GM23338 (cell line): ENCODE data around the gene CD2BP2. TPM values are rescaled to one million over a fixed set of nuclear protein-coding genes. Genes with fewer than 3 reads are reported as not detected.

ENCODE experiments used
- ATAC-seq: fragments of 200-7000 bp; cut with Tn5 transposase; 3 replicates; pipeline ENCODE4 v1.9.1; 2020
- DNase-seq: peaks from one replicate; pipeline ENCODE4 v3.0.0-alpha.2; 2015; ENCODE audit warnings: low spot score
- H2AFZ ChIP-seq: fragments of 200-600 bp; sonication (generic); 2 replicates; pipeline ENCODE4 v1.8.0; 2016; ENCODE audit warnings: antibody characterized with exemption, mild to moderate bottlenecking, moderate library complexity
- H3F3A ChIP-seq: fragments of 200-600 bp; sonication (generic); replicated peaks from 2 replicates; pipeline ENCODE4 v1.8.0; 2017; ENCODE audit warnings: antibody characterized with exemption, mixed run types, low read depth
- H3K27ac ChIP-seq: fragments of 200-600 bp; sonication (generic); 2 replicates; pipeline ENCODE4 v1.6.1; 2016; ENCODE audit warnings: low read depth
- H3K27me3 ChIP-seq: fragments of 200-600 bp; sonication (generic); 2 replicates; pipeline ENCODE4 v1.8.0; 2016; ENCODE audit warnings: mild to moderate bottlenecking, mixed run types, moderate library complexity; ENCODE audit not compliant: insufficient read depth
- H3K36me3 ChIP-seq: fragments of 200-600 bp; sonication (generic); 2 replicates; pipeline ENCODE4 v1.8.0; 2016; ENCODE audit warnings: mild to moderate bottlenecking; ENCODE audit not compliant: insufficient read depth
- H3K4me1 ChIP-seq: fragments of 200-600 bp; sonication (generic); 2 replicates; pipeline ENCODE4 v1.8.0; 2016; ENCODE audit warnings: mild to moderate bottlenecking, moderate library complexity; ENCODE audit not compliant: insufficient read depth
- H3K4me2 ChIP-seq: fragments of 200-600 bp; sonication (generic); 2 replicates; pipeline ENCODE4 v1.7.1; 2017; ENCODE audit warnings: mixed run types
- H3K4me3 ChIP-seq: fragments of 200-600 bp; sonication (generic); 2 replicates; pipeline ENCODE4 v1.6.1; 2016; ENCODE audit warnings: mixed run types
- H3K79me2 ChIP-seq: fragments of 200-600 bp; sonication (generic); replicated peaks from 2 replicates; pipeline ENCODE4 v1.8.0; 2017; ENCODE audit warnings: mild to moderate bottlenecking; ENCODE audit not compliant: insufficient read depth
- H3K9me2 ChIP-seq: fragments of 200-600 bp; sonication (generic); 2 replicates; pipeline ENCODE4 v1.8.0; 2017; ENCODE audit not compliant: insufficient read depth
- H4K20me1 ChIP-seq: fragments of 200-600 bp; sonication (generic); replicated peaks from 2 replicates; pipeline ENCODE4 v1.8.0; 2017; ENCODE audit warnings: mild to moderate bottlenecking; ENCODE audit not compliant: insufficient read depth
- H3K27ac Mint-ChIP-seq: 2 replicates; pipeline ENCODE4 v1.8.0; 2020; ENCODE audit warnings: inconsistent platforms, mild to moderate bottlenecking, moderate library complexity, mixed read lengths
- H3K27me3 Mint-ChIP-seq: 3 replicates; pipeline ENCODE4 v1.8.0; 2022; ENCODE audit warnings: low read depth, mild to moderate bottlenecking, moderate library complexity, mixed read lengths, inconsistent platforms; ENCODE audit not compliant: insufficient read depth, poor library complexity
- H3K36me3 Mint-ChIP-seq: 3 replicates; pipeline ENCODE4 v1.8.0; 2021; ENCODE audit warnings: low read depth, mild to moderate bottlenecking, inconsistent platforms, moderate library complexity, mixed read lengths
- H3K4me1 Mint-ChIP-seq: 3 replicates; pipeline ENCODE4 v1.8.0; 2020; ENCODE audit warnings: mild to moderate bottlenecking, inconsistent platforms, mixed read lengths
- H3K4me3 Mint-ChIP-seq: 3 replicates; pipeline ENCODE4 v1.8.0; 2021; ENCODE audit warnings: moderate library complexity, mild to moderate bottlenecking, inconsistent platforms, mixed read lengths
- H3K9me3 Mint-ChIP-seq: 3 replicates; pipeline ENCODE4 v1.8.0; 2020; ENCODE audit warnings: moderate library complexity, mild to moderate bottlenecking, inconsistent platforms, mixed read lengths
- CREB1 ChIP-seq: fragments of 250-450 bp; sonication (Bioruptor Pico); IDR thresholded peaks from 2 replicates; pipeline ENCODE4 v1.5.0; 2020; ENCODE audit warnings: low read depth, mild to moderate bottlenecking, moderate library complexity
- ETS1 ChIP-seq: IDR thresholded peaks from 2 replicates; pipeline ENCODE4 v1.6.1; 2016; ENCODE audit warnings: antibody characterized with exemption
- EZH2 ChIP-seq: fragments of 200-600 bp; sonication (generic); IDR thresholded peaks from one replicate; pipeline ENCODE4 v1.8.0; 2017; ENCODE audit warnings: antibody characterized with exemption, mild to moderate bottlenecking, low read depth; ENCODE audit not compliant: unreplicated experiment
- EZH2phosphoT487 ChIP-seq: fragments of 200-600 bp; sonication (generic); IDR thresholded peaks from one replicate; pipeline ENCODE4 v1.8.1; 2018; ENCODE audit warnings: antibody characterized with exemption; ENCODE audit not compliant: unreplicated experiment
- JUNB ChIP-seq: IDR thresholded peaks from one replicate; pipeline ENCODE4 v1.6.1; 2016; ENCODE audit warnings: antibody characterized with exemption; ENCODE audit not compliant: unreplicated experiment
- NANOG ChIP-seq: IDR thresholded peaks from 2 replicates; pipeline ENCODE4 v1.6.1; 2016; ENCODE audit warnings: antibody characterized with exemption, borderline replicate concordance
- POLR2AphosphoS5 ChIP-seq: IDR thresholded peaks from 2 replicates; pipeline ENCODE4 v1.6.1; 2016; ENCODE audit warnings: antibody characterized with exemption, low read depth
- REST ChIP-seq: IDR thresholded peaks from one replicate; pipeline ENCODE4 v1.6.1; 2018; ENCODE audit warnings: antibody characterized with exemption; ENCODE audit not compliant: unreplicated experiment
- STAT1 ChIP-seq: IDR thresholded peaks from one replicate; pipeline ENCODE4 v1.6.1; 2016; ENCODE audit warnings: antibody characterized with exemption; ENCODE audit not compliant: unreplicated experiment
- ZNF114 ChIP-seq: fragments of 250-450 bp; sonication (Bioruptor Pico); IDR thresholded peaks from 2 replicates; pipeline ENCODE4 v1.5.0; 2020; ENCODE audit warnings: mild to moderate bottlenecking, moderate library complexity
- ZNF331 ChIP-seq: fragments of 250-450 bp; sonication (Bioruptor Pico); IDR thresholded peaks from 2 replicates; pipeline ENCODE4 v1.5.0; 2020; ENCODE audit warnings: low read depth, mild to moderate bottlenecking, moderate library complexity
- ZNF462 ChIP-seq: fragments of 250-450 bp; sonication (Bioruptor Pico); IDR thresholded peaks from 2 replicates; pipeline ENCODE4 v1.5.0; 2020; ENCODE audit warnings: mild to moderate bottlenecking, moderate library complexity
- polyA plus RNA-seq: library from polyadenylated mRNA; unstranded; fragments of >200 nt; fragmentation: Nextera tagmentation; extraction: Ambion mirVana; gene quantifications from 2 replicates; pipeline ENCODE4 v1.2.1, GENCODE V29; 2016
- total RNA-seq: library from RNA; depleted of rRNA; stranded (reverse); fragments of >200 nt; shearing (Covaris generic); gene quantifications from 2 replicates; pipeline ENCODE4 v1.2.3, GENCODE V29; 2014
- TF ChIP-seq, protein P1 (sequence below), 2 experiments: fragments of 200-600 bp in 1 of 2; sonication (generic) in 1 of 2; conservative IDR thresholded peaks; 2 replicates each; pipeline versions ENCODE4 v1.5.1 to v1.6.1; 2016 to 2017; ENCODE audit warnings: antibody characterized with exemption in 2 of 2, low read depth in 2 of 2, mild to moderate bottlenecking in 2 of 2, moderate library complexity in 1 of 2

Gene CD2BP2
- total and polyA plus RNA-seq, 2 experiments from 2014 or later = 23.1 to 38.7 TPM

DNA sequence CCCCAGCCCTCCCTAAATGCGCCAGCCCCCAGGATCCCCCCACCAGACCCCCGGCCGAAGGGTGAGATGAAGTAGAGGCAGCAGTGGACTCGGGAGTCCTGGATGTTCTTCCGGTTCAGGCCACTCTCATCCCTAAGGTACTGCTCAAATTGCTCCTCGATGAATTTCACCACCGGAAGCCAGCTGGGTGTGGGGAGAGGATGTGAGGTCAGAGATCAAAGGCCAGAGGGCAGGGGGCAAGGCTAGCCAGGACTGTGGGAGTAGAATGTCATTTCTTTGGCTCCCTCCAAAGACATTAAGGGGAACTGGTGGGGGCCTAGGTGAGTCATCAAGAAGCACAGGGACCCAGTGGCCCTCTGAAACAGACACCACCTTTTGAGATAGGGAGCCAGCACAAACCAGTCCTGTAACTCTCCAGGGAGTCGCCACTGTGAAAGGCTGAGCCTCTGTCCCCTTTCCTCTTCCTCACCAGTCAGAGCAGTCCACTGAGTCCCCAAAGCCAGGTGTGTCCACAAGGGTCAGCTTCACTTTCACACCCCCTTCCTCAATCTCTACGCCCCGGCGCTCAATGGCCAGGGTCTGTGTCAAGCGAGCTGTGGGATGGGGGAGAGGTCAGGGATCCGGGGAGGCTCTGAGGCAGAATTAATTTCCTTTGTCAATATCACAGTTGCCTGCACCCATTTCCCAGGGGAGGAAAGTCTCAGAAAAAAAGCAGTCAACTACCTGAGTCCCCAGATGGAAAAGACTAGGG, 26.4 kb upstream of the CD2BP2 start:
- Histone ChIP-seq H3K9me2 (no peaks in the 10 kb centered on the region), H3K27me3 (no peaks in the 10 kb centered on the region), H3K4me1 (peaks cover 9% of the 10 kb centered on the region), H3K27ac (no peak overlapping the region; the same call in 1 of the 2 replicates), H3K4me3 (no peak overlapping the region), H4K20me1 (no peaks in the 10 kb centered on the region), H3K36me3 (no peaks in the 10 kb centered on the region), H2AFZ (no peak overlapping the region), H3K79me2 (0 out of 2 replicates have a peak, but pooled peaks cover 4% of the 10 kb centered on the region), H3K4me2 (no peak overlapping the region), H3F3A (peaks cover 22% of the 10 kb centered on the region)
- ATAC-seq (no peak), DNase-seq (no peak)
- peaks cover 25% of the 10 kb centered on the region for H3K27me3 Mint-ChIP-seq
- H3K4me3 Mint-ChIP-seq = no peak overlapping the region
- H3K27ac Mint-ChIP-seq = peak overlapping the region; percentile 62
- peaks cover 3% of the 10 kb centered on the region; the same call in 2 of the 3 replicates for H3K36me3 Mint-ChIP-seq
- TF ChIP-seq CREB1 (CRISPR knock-in tag) = no peak
- TF ChIP-seq STAT1 = no peak
- no peak for TF ChIP-seq ZNF114 (CRISPR knock-in tag)
- TF ChIP-seq EZH2 = no peak
- no peak for TF ChIP-seq REST
- TF ChIP-seq JUNB = no peak
- TF ChIP-seq ETS1 = no peak
- TF ChIP-seq EZH2phosphoT487 = no peak
- TF ChIP-seq ZNF462 (CRISPR knock-in tag) = no peak
- TF ChIP-seq POLR2AphosphoS5 = no peak
- TF ChIP-seq, protein P1, sequence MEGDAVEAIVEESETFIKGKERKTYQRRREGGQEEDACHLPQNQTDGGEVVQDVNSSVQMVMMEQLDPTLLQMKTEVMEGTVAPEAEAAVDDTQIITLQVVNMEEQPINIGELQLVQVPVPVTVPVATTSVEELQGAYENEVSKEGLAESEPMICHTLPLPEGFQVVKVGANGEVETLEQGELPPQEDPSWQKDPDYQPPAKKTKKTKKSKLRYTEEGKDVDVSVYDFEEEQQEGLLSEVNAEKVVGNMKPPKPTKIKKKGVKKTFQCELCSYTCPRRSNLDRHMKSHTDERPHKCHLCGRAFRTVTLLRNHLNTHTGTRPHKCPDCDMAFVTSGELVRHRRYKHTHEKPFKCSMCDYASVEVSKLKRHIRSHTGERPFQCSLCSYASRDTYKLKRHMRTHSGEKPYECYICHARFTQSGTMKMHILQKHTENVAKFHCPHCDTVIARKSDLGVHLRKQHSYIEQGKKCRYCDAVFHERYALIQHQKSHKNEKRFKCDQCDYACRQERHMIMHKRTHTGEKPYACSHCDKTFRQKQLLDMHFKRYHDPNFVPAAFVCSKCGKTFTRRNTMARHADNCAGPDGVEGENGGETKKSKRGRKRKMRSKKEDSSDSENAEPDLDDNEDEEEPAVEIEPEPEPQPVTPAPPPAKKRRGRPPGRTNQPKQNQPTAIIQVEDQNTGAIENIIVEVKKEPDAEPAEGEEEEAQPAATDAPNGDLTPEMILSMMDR (conservative IDR thresholded peaks at IDR 0.05; ENCODE audit: low read depth in 2 of 2) = no peak
- TF ChIP-seq NANOG = no peak
- no peak for TF ChIP-seq ZNF331 (CRISPR knock-in tag)
- no peaks in the 10 kb centered on the region; the same call in none of the 3 replicates for H3K9me3 Mint-ChIP-seq
- H3K4me1 Mint-ChIP-seq = peaks cover 16% of the 10 kb centered on the region
